Measurements from ENCODE around the gene ADGRD1.

The ADGRD1 gene

GRCh38 chr12:130967636-130968035 is 13.9 kb downstream of the ADGRD1 start:
- TF ChIP-seq GATA2 (IDR thresholded peaks at IDR 0.05; ENCODE audit: low read depth, low read length) (no peak), GATA3 (IDR thresholded peaks at IDR 0.05; ENCODE audit: low read depth, low read length) (no peak)

- no peak for TF ChIP-seq GATA2 (IDR thresholded peaks at IDR 0.05; ENCODE audit: low read depth, low read length)
- no peak for TF ChIP-seq GATA3 (IDR thresholded peaks at IDR 0.05; ENCODE audit: low read depth, low read length)
Observed at GRCh38 chr12:130968611-130969010, 14.9 kb downstream of the ADGRD1 start.

GRCh38 chr12:130969223-130969622 is 15.5 kb downstream of the ADGRD1 start:
- TF ChIP-seq GATA2 (IDR thresholded peaks at IDR 0.05; ENCODE audit: low read depth, low read length): no peak
- no peak for TF ChIP-seq GATA3 (IDR thresholded peaks at IDR 0.05; ENCODE audit: low read depth, low read length)

GRCh38 chr12:130970165-130970907 is 16.6 kb downstream of the ADGRD1 start:
- no peak for TF ChIP-seq GATA2 (IDR thresholded peaks at IDR 0.05; ENCODE audit: low read depth, low read length)
- TF ChIP-seq GATA3 (IDR thresholded peaks at IDR 0.05; ENCODE audit: low read depth, low read length): no peak

- TF ChIP-seq GATA3 (IDR thresholded peaks at IDR 0.05; ENCODE audit: low read depth, low read length): no peak
- TF ChIP-seq GATA2 (IDR thresholded peaks at IDR 0.05; ENCODE audit: low read depth, low read length): no peak
Observed at GRCh38 chr12:130970908-130971233, 17.2 kb downstream of the ADGRD1 start.

- no peak for TF ChIP-seq GATA2 (IDR thresholded peaks at IDR 0.05; ENCODE audit: low read depth, low read length)
- no peak for TF ChIP-seq GATA3 (IDR thresholded peaks at IDR 0.05; ENCODE audit: low read depth, low read length)
Observed at GRCh38 chr12:130971925-130972585, 18.3 kb downstream of the ADGRD1 start.

- no peak for TF ChIP-seq GATA2 (IDR thresholded peaks at IDR 0.05; ENCODE audit: low read depth, low read length)
- TF ChIP-seq GATA3 (IDR thresholded peaks at IDR 0.05; ENCODE audit: low read depth, low read length): no peak
Observed at GRCh38 chr12:130972586-130972950, 18.9 kb downstream of the ADGRD1 start.

- TF ChIP-seq GATA3 (IDR thresholded peaks at IDR 0.05; ENCODE audit: low read depth, low read length) (no peak), GATA2 (IDR thresholded peaks at IDR 0.05; ENCODE audit: low read depth, low read length) (no peak)
Observed at GRCh38 chr12:130973109-130973508, 19.4 kb downstream of the ADGRD1 start.

GRCh38 chr12:130973906-130974305 is 20.2 kb downstream of the ADGRD1 start:
- TF ChIP-seq GATA2 (IDR thresholded peaks at IDR 0.05; ENCODE audit: low read depth, low read length) (no peak), GATA3 (IDR thresholded peaks at IDR 0.05; ENCODE audit: low read depth, low read length) (no peak)

GRCh38 chr12:130975116-130975515 is 21.4 kb downstream of the ADGRD1 start:
- TF ChIP-seq GATA3 (IDR thresholded peaks at IDR 0.05; ENCODE audit: low read depth, low read length) (no peak), GATA2 (IDR thresholded peaks at IDR 0.05; ENCODE audit: low read depth, low read length) (no peak)

- TF ChIP-seq GATA3 (IDR thresholded peaks at IDR 0.05; ENCODE audit: low read depth, low read length) (no peak), GATA2 (IDR thresholded peaks at IDR 0.05; ENCODE audit: low read depth, low read length) (no peak)
Observed at GRCh38 chr12:130976171-130976720, 22.5 kb downstream of the ADGRD1 start.

GRCh38 chr12:130977046-130977742 is 23.5 kb downstream of the ADGRD1 start:
- no peak for TF ChIP-seq GATA2 (IDR thresholded peaks at IDR 0.05; ENCODE audit: low read depth, low read length)
- no peak for TF ChIP-seq GATA3 (IDR thresholded peaks at IDR 0.05; ENCODE audit: low read depth, low read length)

- TF ChIP-seq GATA3 (IDR thresholded peaks at IDR 0.05; ENCODE audit: low read depth, low read length) (no peak), GATA2 (IDR thresholded peaks at IDR 0.05; ENCODE audit: low read depth, low read length) (no peak)
Observed at GRCh38 chr12:130977743-130978095, 24.0 kb downstream of the ADGRD1 start.

- TF ChIP-seq GATA3 (IDR thresholded peaks at IDR 0.05; ENCODE audit: low read depth, low read length): no peak
- no peak for TF ChIP-seq GATA2 (IDR thresholded peaks at IDR 0.05; ENCODE audit: low read depth, low read length)
Observed at GRCh38 chr12:130978785-130979184, 25.1 kb downstream of the ADGRD1 start.

All from SH-SY5Y (cell line).